Tibial artery (tissue), 4 donors: ENCODE measurements around the gene KAT6B.

Experiments
- DNase-seq, 2 donors: peaks; one replicate each; pipeline ENCODE4 v3.0.0-alpha.2; 2019
- H3K27ac ChIP-seq, 2 donors: fragments of 200-600 bp; sonication (generic) in 1 of 2; 1 replicate in 1 of 2; 2 replicates in 1 of 2; pipeline ENCODE4 v1.5.1; 2018 to 2019; ENCODE audit warnings: mild to moderate bottlenecking in 1 of 2
- H3K27me3 ChIP-seq, 2 donors: fragments of 200-600 bp; sonication (generic) in 1 of 2; one replicate each; pipeline versions ENCODE4 v1.5.1 to v1.6.0; 2016 to 2019
- H3K36me3 ChIP-seq, 3 donors: fragments of 200-600 bp; sonication (generic) in 2 of 3; one replicate each; pipeline ENCODE4 v1.5.1; 2016 to 2019; ENCODE audit warnings: mild to moderate bottlenecking in 2 of 3
- H3K4me1 ChIP-seq, 4 donors: fragments of 200-600 bp; sonication (generic) in 2 of 4; 1 replicate in 3 of 4; 2 replicates in 1 of 4; pipeline ENCODE4 v1.5.1; 2016 to 2019
- H3K4me3 ChIP-seq, 2 donors: fragments of 200-600 bp; sonication (generic) in 1 of 2; 1 replicate in 1 of 2; 2 replicates in 1 of 2; pipeline ENCODE4 v1.5.1; 2018 to 2019; ENCODE audit warnings: mild to moderate bottlenecking in 2 of 2
- H3K9me3 ChIP-seq, 3 donors: fragments of 200-600 bp; sonication (generic) in 1 of 3; one replicate each; pipeline ENCODE4 v1.5.1; 2016 to 2019
- CTCF ChIP-seq, 2 experiments: fragments of 200-600 bp in 1 of 2; fragments of 450-650 bp in 1 of 2; IDR thresholded peaks; one replicate each; pipeline ENCODE4 v1.5.1; 2017 to 2019; ENCODE audit warnings: antibody characterized with exemption in 2 of 2, mild to moderate bottlenecking in 1 of 2, moderate library complexity in 1 of 2
- intact Hi-C: fragments of 100-400 bp; cut with DNase I; formaldehyde crosslinking; loops from one replicate; pipeline ENCODE4 v1.15.0; 2023; ENCODE audit warnings: low total_unique reads

The KAT6B gene

GRCh38 chr10:74963549-74963948 lies 137.1 kb downstream of the KAT6B start:
- Histone ChIP-seq H3K27ac (no peak overlapping the region), H3K4me3 (no peak overlapping the region), H3K27me3 (no peaks in the 10 kb centered on the region), H3K4me1 (peaks cover 0 to 5% (median 2%) of the 10 kb centered on the region in 4 donors), H3K36me3 (no peaks in the 10 kb centered on the region), H3K9me3 (no peaks in the 10 kb centered on the region)
- intact Hi-C loops: no loop called here
- no peak for DNase-seq
- no peak for TF ChIP-seq CTCF (IDR thresholded peaks at IDR 0.05)

GRCh38 chr10:74967911-74968666 lies 141.7 kb downstream of the KAT6B start:
- H3K4me3 ChIP-seq: no peak overlapping the region
- H3K36me3 ChIP-seq: no peaks in the 10 kb centered on the region
- DNase-seq: no peak
- H3K9me3 ChIP-seq: no peaks in the 10 kb centered on the region
- intact Hi-C loops: no loop called here
- no peak for TF ChIP-seq CTCF (IDR thresholded peaks at IDR 0.05)
- H3K27ac ChIP-seq: no peak overlapping the region
- H3K4me1 ChIP-seq: peaks cover 0 to 14% (median 5%) of the 10 kb centered on the region in 4 donors
- no peaks in the 10 kb centered on the region for H3K27me3 ChIP-seq

- Histone ChIP-seq H3K4me3 (no peak overlapping the region), H3K9me3 (no peaks in the 10 kb centered on the region), H3K4me1 (peaks cover 0 to 16% (median 5%) of the 10 kb centered on the region in 4 donors), H3K36me3 (no peaks in the 10 kb centered on the region), H3K27me3 (no peaks in the 10 kb centered on the region), H3K27ac (no peak overlapping the region)
- intact Hi-C loops: no loop called here
- no peak for DNase-seq
- no peak for TF ChIP-seq CTCF (IDR thresholded peaks at IDR 0.05)
These were observed 142.3 kb downstream of the KAT6B start for GRCh38 chr10:74968667-74969061.

- H3K36me3 ChIP-seq: no peaks in the 10 kb centered on the region
- no peaks in the 10 kb centered on the region for H3K9me3 ChIP-seq
- intact Hi-C loops: no loop called here
- TF ChIP-seq CTCF (IDR thresholded peaks at IDR 0.05): no peak
- DNase-seq: no peak
- H3K4me3 ChIP-seq: no peak overlapping the region
- peaks cover 0 to 20% (median 5%) of the 10 kb centered on the region in 4 donors for H3K4me1 ChIP-seq
- no peak overlapping the region for H3K27ac ChIP-seq
- no peaks in the 10 kb centered on the region for H3K27me3 ChIP-seq
These were observed 142.7 kb downstream of the KAT6B start for GRCh38 chr10:74969093-74969492.

GRCh38 chr10:74969530-74969929 lies 143.1 kb downstream of the KAT6B start:
- H3K9me3 ChIP-seq: no peaks in the 10 kb centered on the region
- no peak for DNase-seq
- no peak overlapping the region for H3K27ac ChIP-seq
- H3K4me1 ChIP-seq: peaks cover 0 to 21% (median 5%) of the 10 kb centered on the region in 4 donors
- no peak for TF ChIP-seq CTCF (IDR thresholded peaks at IDR 0.05)
- intact Hi-C loops: no loop called here
- H3K4me3 ChIP-seq: no peak overlapping the region
- H3K27me3 ChIP-seq: no peaks in the 10 kb centered on the region
- H3K36me3 ChIP-seq: no peaks in the 10 kb centered on the region
